WTC11 (cell line): ENCODE results near the gene RBM20. TPM values are rescaled to one million over a fixed set of nuclear protein-coding genes. Genes with fewer than 3 reads are reported as not detected.

Experiments used
- ATAC-seq: fragments of 200-7000 bp; cut with Tn5 transposase; 2 replicates; pipeline ENCODE4 v1.10.0; 2021; ENCODE audit warnings: mild to moderate bottlenecking, moderate library complexity
- CTCF ChIA-PET: fragments of 300-600 bp; sonication (Branson Sonifier 250); formaldehyde crosslinking; loops from one replicate; lab custom pipeline; 2021; ENCODE audit warnings: antibody characterized with exemption; lab: Charles Lee
- POLR2A ChIA-PET: fragments of 350-600 bp; sonication (Branson Sonifier 250); formaldehyde crosslinking; loops from one replicate; lab custom pipeline; 2021; ENCODE audit warnings: antibody characterized with exemption; lab: Charles Lee
- DNase-seq: peaks from one replicate; pipeline ENCODE4 v3.0.0; 2021; ENCODE audit warnings: low spot score
- H3K27ac Mint-ChIP-seq: 2 replicates; pipeline ENCODE4 v1.8.0; 2021; ENCODE audit warnings: mixed read lengths
- H3K27me3 Mint-ChIP-seq: 2 replicates; pipeline ENCODE4 v1.8.0; 2021; ENCODE audit warnings: low read depth, mild to moderate bottlenecking, moderate library complexity, mixed read lengths
- H3K36me3 Mint-ChIP-seq: 2 replicates; pipeline ENCODE4 v1.8.0; 2021; ENCODE audit warnings: mixed read lengths
- H3K4me1 Mint-ChIP-seq: 2 replicates; pipeline ENCODE4 v1.8.0; 2022; ENCODE audit warnings: mixed read lengths
- H3K4me3 Mint-ChIP-seq: 2 replicates; pipeline ENCODE4 v1.8.0; 2021; ENCODE audit warnings: mild to moderate bottlenecking, moderate library complexity, mixed read lengths
- H3K9me3 Mint-ChIP-seq: 2 replicates; pipeline ENCODE4 v1.8.0; 2021; ENCODE audit warnings: mixed read lengths
- CREB1 ChIP-seq: sonication (generic); formaldehyde crosslinking; IDR thresholded peaks from 2 replicates; pipeline ENCODE4 v1.8.0; 2023; ENCODE audit warnings: mild to moderate bottlenecking, missing genetic modification reagents
- CTCF ChIP-seq: fragments of 200-600 bp; IDR thresholded peaks from 2 replicates; pipeline ENCODE4 v1.8.0; 2022; ENCODE audit warnings: antibody characterized with exemption
- EMX1 ChIP-seq: fragments of 250-450 bp; sonication (Bioruptor Pico); IDR thresholded peaks from 2 replicates; pipeline ENCODE4 v1.8.0; 2021; ENCODE audit warnings: mild to moderate bottlenecking
- FOXK1 ChIP-seq: sonication (generic); formaldehyde crosslinking; IDR thresholded peaks from 2 replicates; pipeline ENCODE4 v1.8.0; 2022; ENCODE audit warnings: mild to moderate bottlenecking, moderate library complexity, missing genetic modification reagents
- GRHL2 ChIP-seq: fragments of 250-450 bp; sonication (Bioruptor Pico); IDR thresholded peaks from 2 replicates; pipeline ENCODE4 v1.8.0; 2022; ENCODE audit warnings: mild to moderate bottlenecking, moderate library complexity; ENCODE audit not compliant: insufficient replicate concordance, severe bottlenecking
- IRF1 ChIP-seq: sonication (generic); formaldehyde crosslinking; IDR thresholded peaks from 2 replicates; pipeline ENCODE4 v1.8.0; 2023; ENCODE audit warnings: missing genetic modification reagents
- KAT7 ChIP-seq: sonication (generic); formaldehyde crosslinking; IDR thresholded peaks from 2 replicates; pipeline ENCODE4 v1.8.1; 2023; ENCODE audit warnings: missing genetic modification reagents, mild to moderate bottlenecking, borderline replicate concordance
- MXD4 ChIP-seq: fragments of 250-450 bp; sonication (Bioruptor Pico); IDR thresholded peaks from 2 replicates; pipeline ENCODE4 v1.8.0; 2021; ENCODE audit warnings: mild to moderate bottlenecking, moderate library complexity, borderline replicate concordance
- NFATC4 ChIP-seq: fragments of 250-450 bp; sonication (Bioruptor Pico); IDR thresholded peaks from 2 replicates; pipeline ENCODE4 v1.9.0; 2021; ENCODE audit warnings: mild to moderate bottlenecking
- NR2C2 ChIP-seq: sonication (generic); formaldehyde crosslinking; IDR thresholded peaks from 2 replicates; pipeline ENCODE4 v1.8.0; 2022; ENCODE audit warnings: mild to moderate bottlenecking, missing genetic modification reagents
- RELA ChIP-seq: sonication (generic); formaldehyde crosslinking; IDR thresholded peaks from 2 replicates; pipeline ENCODE4 v1.8.1; 2022; ENCODE audit warnings: missing genetic modification reagents, mild to moderate bottlenecking, borderline replicate concordance
- RORB ChIP-seq: fragments of 250-450 bp; sonication (Bioruptor Pico); IDR thresholded peaks from 2 replicates; pipeline ENCODE4 v1.9.0; 2021; ENCODE audit warnings: mild to moderate bottlenecking
- SMAD4 ChIP-seq: sonication (generic); formaldehyde crosslinking; IDR thresholded peaks from 2 replicates; pipeline ENCODE4 v1.8.0; 2022; ENCODE audit warnings: mild to moderate bottlenecking, missing genetic modification reagents
- TCF7 ChIP-seq: sonication (generic); formaldehyde crosslinking; IDR thresholded peaks from 2 replicates; pipeline ENCODE4 v1.8.0; 2022; ENCODE audit warnings: mild to moderate bottlenecking, low read depth, missing genetic modification reagents, moderate library complexity
- TEAD4 ChIP-seq: sonication (generic); formaldehyde crosslinking; IDR thresholded peaks from 2 replicates; pipeline ENCODE4 v1.8.0; 2022; ENCODE audit warnings: mild to moderate bottlenecking, missing genetic modification reagents
- ZNF138 ChIP-seq: sonication (generic); formaldehyde crosslinking; conservative IDR thresholded peaks from 2 replicates; pipeline ENCODE4 v1.8.1; 2022; ENCODE audit warnings: mild to moderate bottlenecking, moderate library complexity, missing genetic modification reagents
- ZNF281 ChIP-seq: sonication (generic); formaldehyde crosslinking; IDR thresholded peaks from 2 replicates; pipeline ENCODE4 v1.8.0; 2023; ENCODE audit warnings: mild to moderate bottlenecking, missing genetic modification reagents
- total RNA-seq: library from RNA; stranded (reverse); gene quantifications from 3 replicates; pipeline ENCODE4 v1.2.3, GENCODE V29; 2021
- TF ChIP-seq, protein P1 (sequence below): sonication (generic); formaldehyde crosslinking; IDR thresholded peaks from 2 replicates; pipeline ENCODE4 v1.8.0; 2022; ENCODE audit warnings: mild to moderate bottlenecking, missing genetic modification reagents
- TF ChIP-seq, protein P2 (sequence below): sonication (generic); formaldehyde crosslinking; IDR thresholded peaks from 2 replicates; pipeline ENCODE4 v1.8.1; 2022; ENCODE audit warnings: low read depth, mild to moderate bottlenecking, moderate library complexity, missing genetic modification reagents, borderline replicate concordance
- TF ChIP-seq, protein P3 (sequence below): sonication (generic); formaldehyde crosslinking; IDR thresholded peaks from 2 replicates; pipeline ENCODE4 v1.8.1; 2023; ENCODE audit warnings: mild to moderate bottlenecking, missing genetic modification reagents
- TF ChIP-seq, protein P4 (sequence below): fragments of 250-450 bp; sonication (Bioruptor Pico); IDR thresholded peaks from 2 replicates; pipeline ENCODE4 v1.9.0; 2021; ENCODE audit warnings: mild to moderate bottlenecking
- TF ChIP-seq, protein P5 (sequence below): sonication (generic); formaldehyde crosslinking; IDR thresholded peaks from 2 replicates; pipeline ENCODE4 v1.8.0; 2022; ENCODE audit warnings: mild to moderate bottlenecking, missing genetic modification reagents
- TF ChIP-seq, protein P6 (sequence below): sonication (generic); formaldehyde crosslinking; IDR thresholded peaks from 2 replicates; pipeline ENCODE4 v1.8.0; 2022; ENCODE audit warnings: mild to moderate bottlenecking, missing genetic modification reagents

RBM20 gene
- total RNA-seq, 1 experiment from 2014 or later, result 0.52 TPM

DNA sequence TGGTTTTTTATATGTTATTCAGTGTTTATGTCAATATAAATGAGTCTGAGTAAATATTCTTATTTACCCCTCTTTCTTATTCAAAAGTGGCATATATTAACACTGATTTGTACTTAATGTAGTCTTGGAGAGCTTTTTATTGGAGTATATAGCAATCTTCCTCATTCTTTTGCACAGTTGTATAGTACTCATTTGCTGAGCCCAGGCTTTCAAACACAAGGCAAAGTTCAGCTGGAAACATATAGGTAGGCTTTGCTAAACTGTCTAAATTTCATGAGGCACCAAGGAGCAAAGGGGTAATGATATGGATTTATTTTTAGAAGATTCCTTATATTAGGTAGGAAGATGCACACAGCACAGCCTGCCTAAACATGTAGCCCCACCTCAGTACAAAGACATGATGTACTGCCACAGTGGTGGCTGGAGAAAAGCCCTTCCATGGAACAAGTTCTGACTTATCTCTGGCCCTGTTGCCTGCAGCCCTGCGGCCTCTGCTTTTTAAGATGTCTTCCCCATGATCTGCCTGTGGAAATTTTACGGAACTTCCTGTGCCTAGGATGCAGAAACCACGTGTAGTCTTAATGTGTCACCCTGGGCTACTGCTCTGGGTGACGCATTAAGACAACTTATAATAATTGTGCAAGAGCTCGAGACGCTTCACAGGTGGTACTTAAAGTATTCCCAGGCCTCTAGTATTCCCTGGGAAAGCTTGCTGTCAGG is 218.0 kb downstream of the RBM20 start (continued):
- TF ChIP-seq ZNF281 (CRISPR knock-in tag), result no peak
- no peak for TF ChIP-seq IRF1
- TF ChIP-seq, protein P1, sequence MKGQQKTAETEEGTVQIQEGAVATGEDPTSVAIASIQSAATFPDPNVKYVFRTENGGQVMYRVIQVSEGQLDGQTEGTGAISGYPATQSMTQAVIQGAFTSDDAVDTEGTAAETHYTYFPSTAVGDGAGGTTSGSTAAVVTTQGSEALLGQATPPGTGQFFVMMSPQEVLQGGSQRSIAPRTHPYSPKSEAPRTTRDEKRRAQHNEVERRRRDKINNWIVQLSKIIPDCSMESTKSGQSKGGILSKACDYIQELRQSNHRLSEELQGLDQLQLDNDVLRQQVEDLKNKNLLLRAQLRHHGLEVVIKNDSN, result no peak
- no peak for TF ChIP-seq MXD4
- TF ChIP-seq, protein P2, sequence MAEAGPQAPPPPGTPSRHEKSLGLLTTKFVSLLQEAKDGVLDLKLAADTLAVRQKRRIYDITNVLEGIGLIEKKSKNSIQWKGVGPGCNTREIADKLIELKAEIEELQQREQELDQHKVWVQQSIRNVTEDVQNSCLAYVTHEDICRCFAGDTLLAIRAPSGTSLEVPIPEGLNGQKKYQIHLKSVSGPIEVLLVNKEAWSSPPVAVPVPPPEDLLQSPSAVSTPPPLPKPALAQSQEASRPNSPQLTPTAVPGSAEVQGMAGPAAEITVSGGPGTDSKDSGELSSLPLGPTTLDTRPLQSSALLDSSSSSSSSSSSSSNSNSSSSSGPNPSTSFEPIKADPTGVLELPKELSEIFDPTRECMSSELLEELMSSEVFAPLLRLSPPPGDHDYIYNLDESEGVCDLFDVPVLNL (CRISPR knock-in tag), result no peak

- no peak for DNase-seq
- POLR2A ChIA-PET, result no interaction called here
- H3K9me3 Mint-ChIP-seq, result no peaks in the 10 kb centered on the region
- TF ChIP-seq NR2C2 (no peak), TCF7 (no peak), TEAD4 (CRISPR knock-in tag) (no peak), CREB1 (CRISPR knock-in tag) (no peak), RORB (CRISPR knock-in tag) (no peak), KAT7 (CRISPR knock-in tag) (no peak), RELA (CRISPR knock-in tag) (no peak), EMX1 (CRISPR knock-in tag) (no peak), GRHL2 (CRISPR knock-in tag) (no peak), SMAD4 (CRISPR knock-in tag) (no peak), NFATC4 (no peak), FOXK1 (CRISPR knock-in tag) (no peak)
- TF ChIP-seq, all 79 proteins: peak for 0
- no peak overlapping the region for H3K4me3 Mint-ChIP-seq
- peaks cover 13% of the 10 kb centered on the region for H3K4me1 Mint-ChIP-seq
- H3K36me3 Mint-ChIP-seq, result no peaks in the 10 kb centered on the region
- H3K27me3 Mint-ChIP-seq, result no peaks in the 10 kb centered on the region
- ATAC-seq, result no peak
- CTCF ChIA-PET, result no interaction called here
- no peak overlapping the region for H3K27ac Mint-ChIP-seq
These were observed 218.8 kb downstream of the RBM20 start for GRCh38 chr10:110862961-110863360.

DNA sequence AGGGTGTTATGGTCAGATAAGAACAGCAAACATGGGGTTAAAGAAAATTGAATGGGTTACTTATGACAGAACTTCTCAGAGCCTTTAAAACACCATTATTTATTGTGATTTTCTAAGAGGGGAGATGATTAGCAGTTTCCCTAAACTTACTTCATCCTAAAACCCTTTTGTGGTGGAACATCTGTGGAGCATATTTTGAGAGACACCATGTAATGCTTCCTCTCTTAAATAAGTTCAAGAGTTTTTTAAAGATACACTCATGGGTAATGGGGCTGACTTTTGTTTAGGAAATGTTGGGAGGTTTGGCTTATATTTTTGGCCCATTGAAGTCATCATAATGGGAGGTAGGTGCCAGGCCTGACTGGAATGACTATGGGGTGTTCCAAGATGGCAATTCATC is 219.2 kb downstream of the RBM20 start:
- Mint-ChIP-seq H3K36me3 (no peaks in the 10 kb centered on the region), H3K4me1 (peaks cover 13% of the 10 kb centered on the region)
- ATAC-seq, result no peak
- TF ChIP-seq, protein P3, sequence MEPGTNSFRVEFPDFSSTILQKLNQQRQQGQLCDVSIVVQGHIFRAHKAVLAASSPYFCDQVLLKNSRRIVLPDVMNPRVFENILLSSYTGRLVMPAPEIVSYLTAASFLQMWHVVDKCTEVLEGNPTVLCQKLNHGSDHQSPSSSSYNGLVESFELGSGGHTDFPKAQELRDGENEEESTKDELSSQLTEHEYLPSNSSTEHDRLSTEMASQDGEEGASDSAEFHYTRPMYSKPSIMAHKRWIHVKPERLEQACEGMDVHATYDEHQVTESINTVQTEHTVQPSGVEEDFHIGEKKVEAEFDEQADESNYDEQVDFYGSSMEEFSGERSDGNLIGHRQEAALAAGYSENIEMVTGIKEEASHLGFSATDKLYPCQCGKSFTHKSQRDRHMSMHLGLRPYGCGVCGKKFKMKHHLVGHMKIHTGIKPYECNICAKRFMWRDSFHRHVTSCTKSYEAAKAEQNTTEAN (CRISPR knock-in tag), result no peak
- TF ChIP-seq, protein P4, sequence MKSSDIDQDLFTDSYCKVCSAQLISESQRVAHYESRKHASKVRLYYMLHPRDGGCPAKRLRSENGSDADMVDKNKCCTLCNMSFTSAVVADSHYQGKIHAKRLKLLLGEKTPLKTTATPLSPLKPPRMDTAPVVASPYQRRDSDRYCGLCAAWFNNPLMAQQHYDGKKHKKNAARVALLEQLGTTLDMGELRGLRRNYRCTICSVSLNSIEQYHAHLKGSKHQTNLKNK (CRISPR knock-in tag), result no peak
- no peak for TF ChIP-seq KAT7 (CRISPR knock-in tag)
- TF ChIP-seq, protein P5, sequence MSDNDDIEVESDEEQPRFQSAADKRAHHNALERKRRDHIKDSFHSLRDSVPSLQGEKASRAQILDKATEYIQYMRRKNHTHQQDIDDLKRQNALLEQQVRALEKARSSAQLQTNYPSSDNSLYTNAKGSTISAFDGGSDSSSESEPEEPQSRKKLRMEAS (CRISPR knock-in tag), result no peak
- TF ChIP-seq, protein P6, sequence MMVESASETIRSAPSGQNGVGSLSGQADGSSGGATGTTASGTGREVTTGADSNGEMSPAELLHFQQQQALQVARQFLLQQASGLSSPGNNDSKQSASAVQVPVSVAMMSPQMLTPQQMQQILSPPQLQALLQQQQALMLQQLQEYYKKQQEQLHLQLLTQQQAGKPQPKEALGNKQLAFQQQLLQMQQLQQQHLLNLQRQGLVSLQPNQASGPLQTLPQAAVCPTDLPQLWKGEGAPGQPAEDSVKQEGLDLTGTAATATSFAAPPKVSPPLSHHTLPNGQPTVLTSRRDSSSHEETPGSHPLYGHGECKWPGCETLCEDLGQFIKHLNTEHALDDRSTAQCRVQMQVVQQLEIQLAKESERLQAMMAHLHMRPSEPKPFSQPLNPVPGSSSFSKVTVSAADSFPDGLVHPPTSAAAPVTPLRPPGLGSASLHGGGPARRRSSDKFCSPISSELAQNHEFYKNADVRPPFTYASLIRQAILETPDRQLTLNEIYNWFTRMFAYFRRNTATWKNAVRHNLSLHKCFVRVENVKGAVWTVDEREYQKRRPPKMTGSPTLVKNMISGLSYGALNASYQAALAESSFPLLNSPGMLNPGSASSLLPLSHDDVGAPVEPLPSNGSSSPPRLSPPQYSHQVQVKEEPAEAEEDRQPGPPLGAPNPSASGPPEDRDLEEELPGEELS (CRISPR knock-in tag), result no peak
- TF ChIP-seq CREB1 (CRISPR knock-in tag), result no peak
- no peak for TF ChIP-seq CTCF
- no peak for TF ChIP-seq ZNF138 (CRISPR knock-in tag)

More for the DNA sequence above, 219.2 kb downstream of the RBM20 start:
- DNase-seq, result no peak
- Mint-ChIP-seq H3K27me3 (no peaks in the 10 kb centered on the region), H3K9me3 (no peaks in the 10 kb centered on the region), H3K4me3 (no peak overlapping the region), H3K27ac (no peak overlapping the region)
- ChIA-PET CTCF (no interaction called here), POLR2A (no interaction called here)
